B cell (primary cell): ENCODE measurements around the gene CYP4F3. TPM values are rescaled to one million over a fixed set of nuclear protein-coding genes. Genes with fewer than 3 reads are reported as not detected.

Source experiments
- ATAC-seq: fragments of 200-7000 bp; cut with Tn5 transposase; one replicate; pipeline ENCODE4 v1.10.0; 2021; ENCODE audit warnings: low read depth, mild to moderate bottlenecking, moderate number of reproducible peaks, moderate library complexity
- CTCF ChIA-PET: fragments of 350-600 bp; sonication (Branson Sonifier 250); formaldehyde crosslinking; loops from one replicate; lab custom pipeline; 2021; ENCODE audit warnings: antibody characterized with exemption, inconsistent platforms; lab: Charles Lee
- POLR2A ChIA-PET: fragments of 350-600 bp; sonication (Branson Sonifier 250); formaldehyde crosslinking; loops from one replicate; lab custom pipeline; 2021; ENCODE audit warnings: antibody characterized with exemption; lab: Charles Lee
- DNase-seq: peaks from one replicate; pipeline ENCODE4 v3.0.0; 2013
- H2AFZ ChIP-seq: 2 replicates; pipeline ENCODE4 v1.6.1; 2012; ENCODE audit warnings: mild to moderate bottlenecking, low read depth, low read length; ENCODE audit not compliant: insufficient read depth, poor library complexity, severe bottlenecking
- H3K27ac ChIP-seq, 2 donors: 1 replicate in 1 of 2; 2 replicates in 1 of 2; pipeline ENCODE4 v1.5.1; 2012 to 2013; ENCODE audit warnings: low read length in 2 of 2, mild to moderate bottlenecking in 2 of 2, moderate library complexity in 1 of 2
- H3K27me3 ChIP-seq, 4 experiments: fragments of 200-600 bp in 1 of 4; sonication (generic) in 1 of 4; replicated peaks in 1 of 4; 1 replicate in 2 of 4; 2 replicates in 2 of 4; pipeline versions ENCODE4 v1.6.1 to v1.7.0; 2013 to 2016; ENCODE audit warnings: low read length in 3 of 4, mild to moderate bottlenecking in 2 of 4, mixed read lengths in 1 of 4, moderate library complexity in 1 of 4; ENCODE audit not compliant: insufficient read depth in 4 of 4, control insufficient read depth in 3 of 4; ENCODE audit errors: control extremely low read depth in 1 of 4
- H3K36me3 ChIP-seq, 2 experiments: replicated peaks in 1 of 2; 1 replicate in 1 of 2; 2 replicates in 1 of 2; pipeline versions ENCODE4 v1.6.1 to v1.7.1; 2013; ENCODE audit warnings: low read length in 1 of 2; ENCODE audit not compliant: insufficient read depth in 2 of 2, control insufficient read depth in 1 of 2; ENCODE audit errors: control extremely low read depth in 1 of 2, extremely low read depth in 1 of 2
- H3K4me1 ChIP-seq, 2 donors: fragments of 200-600 bp in 1 of 2; sonication (generic) in 1 of 2; 1 replicate in 1 of 2; 2 replicates in 1 of 2; pipeline versions ENCODE4 v1.5.1 to v1.6.1; 2013 to 2017; ENCODE audit warnings: low read length in 2 of 2; ENCODE audit not compliant: control insufficient read depth in 2 of 2, insufficient read depth in 2 of 2
- H3K4me2 ChIP-seq: replicated peaks from 2 replicates; pipeline ENCODE3; 2012; ENCODE audit warnings: mild to moderate bottlenecking, low read depth, low read length; ENCODE audit not compliant: poor library complexity, severe bottlenecking
- H3K4me3 ChIP-seq, 5 experiments: fragments of 200-600 bp in 1 of 5; sonication (generic) in 1 of 5; 1 replicate in 3 of 5; 2 replicates in 2 of 5; pipeline versions ENCODE4 v1.5.1 to v1.7.0; 2011 to 2016; ENCODE audit warnings: low read length in 4 of 5, mild to moderate bottlenecking in 4 of 5, low read depth in 2 of 5, control low read depth in 1 of 5, moderate library complexity in 1 of 5; ENCODE audit not compliant: insufficient read depth in 1 of 5; ENCODE audit errors: control extremely low read depth in 1 of 5, extremely low read depth in 1 of 5
- H3K79me2 ChIP-seq: fragments of 200-600 bp; sonication (generic); one replicate; pipeline ENCODE4 v1.6.0; 2016; ENCODE audit warnings: low read length; ENCODE audit not compliant: control insufficient read depth, insufficient read depth
- H3K9ac ChIP-seq: fragments of 200-600 bp; sonication (generic); 2 replicates; pipeline ENCODE4 v1.6.1; 2017; ENCODE audit warnings: mild to moderate bottlenecking, low read length, moderate library complexity
- H3K9me3 ChIP-seq, 3 donors: one replicate each; pipeline versions ENCODE4 v1.6.1 to v1.7.1; 2013; ENCODE audit warnings: low read length in 2 of 3; ENCODE audit not compliant: control insufficient read depth in 2 of 3, insufficient read depth in 1 of 3; ENCODE audit errors: control extremely low read depth in 1 of 3
- H4K20me1 ChIP-seq: 2 replicates; pipeline ENCODE4 v1.6.0; 2012; ENCODE audit warnings: mild to moderate bottlenecking, low read length; ENCODE audit not compliant: insufficient read depth, control insufficient read depth, poor library complexity, severe bottlenecking
- H3K27ac Mint-ChIP-seq: one replicate; pipeline ENCODE4 v1.8.0; 2021; ENCODE audit warnings: mixed read lengths
- H3K27me3 Mint-ChIP-seq: one replicate; pipeline ENCODE4 v1.8.0; 2021; ENCODE audit warnings: mixed read lengths
- H3K4me1 Mint-ChIP-seq: one replicate; pipeline ENCODE4 v1.8.0; 2021; ENCODE audit warnings: mixed read lengths
- H3K4me3 Mint-ChIP-seq: one replicate; pipeline ENCODE4 v1.8.0; 2021; ENCODE audit warnings: mixed read lengths
- H3K9me3 Mint-ChIP-seq: one replicate; pipeline ENCODE4 v1.8.0; 2022; ENCODE audit warnings: mixed read lengths; ENCODE audit not compliant: insufficient read depth
- EZH2 ChIP-seq: IDR thresholded peaks from 2 replicates; pipeline ENCODE4 v1.6.1; 2012; ENCODE audit warnings: borderline replicate concordance, low read depth, mild to moderate bottlenecking, moderate library complexity, low read length; ENCODE audit not compliant: insufficient read depth, poor library complexity, severe bottlenecking
- WGBS: methylation state at CpG from one replicate; pipeline ENCODE4 v1.1.5; 2013; ENCODE audit warnings: missing lambda C conversion rate; ENCODE audit not compliant: insufficient coverage; 5-methylcytosine and 5-hydroxymethylcytosine counted together
- intact Hi-C: fragments of 100-400 bp; cut with micrococcal nuclease; formaldehyde crosslinking; loops from one replicate; pipeline ENCODE4 v1.10.0; 2022
- polyA plus RNA-seq: library from polyadenylated mRNA; depleted of rRNA; stranded (reverse); fragments of >200 nt; gene quantifications from 2 replicates; pipeline ENCODE4 v1.2.3, GENCODE V29; 2012
- total RNA-seq, 2 donors: library from RNA; stranded (reverse); fragments of 120-200 nt in 1 of 2; gene quantifications; 1 replicate in 1 of 2; 2 replicates in 1 of 2; pipeline versions ENCODE4 v1.2.3 to v1.2.4, GENCODE V29; 2013 to 2022
- TF ChIP-seq, protein P1 (sequence below): fragments of 200-600 bp; IDR thresholded peaks from one replicate; pipeline ENCODE4 v1.8.0; 2022; ENCODE audit warnings: antibody characterized with exemption, mild to moderate bottlenecking

CYP4F3 gene
- total and polyA plus RNA-seq, 2 donors (not counting 1 experiment from before 2014, with no cell fraction given): not detected

GRCh38 chr19:15669440-15669839, 28.7 kb downstream of the CYP4F3 start:
- Histone ChIP-seq H3K79me2 (no peaks in the 10 kb centered on the region), H4K20me1 (no peaks in the 10 kb centered on the region), H3K4me2 (no peak overlapping the region), H3K27me3 (peaks cover 0 to 9% (median 0%) of the 10 kb centered on the region in 4 experiments), H3K4me3 (no peak overlapping the region), H2AFZ (no peak overlapping the region), H3K27ac (no peak overlapping the region), H3K9ac (no peak overlapping the region), H3K9me3 (peaks cover 0 to 3% (median 0%) of the 10 kb centered on the region in 3 donors), H3K4me1 (no peaks in the 10 kb centered on the region), H3K36me3 (no peaks in the 10 kb centered on the region)
- ChIA-PET POLR2A (no interaction called here), CTCF (no interaction called here)
- intact Hi-C loops: no loop called here
- Mint-ChIP-seq H3K4me3 (no peak overlapping the region), H3K27ac (no peak overlapping the region), H3K27me3 (peaks cover 16% of the 10 kb centered on the region), H3K9me3 (no peaks in the 10 kb centered on the region), H3K4me1 (no peaks in the 10 kb centered on the region)
- 86% methylated on average over 2 of the region's 3 CpGs for WGBS
- ATAC-seq (no peak), DNase-seq (no peak)
- TF ChIP-seq, protein P1, sequence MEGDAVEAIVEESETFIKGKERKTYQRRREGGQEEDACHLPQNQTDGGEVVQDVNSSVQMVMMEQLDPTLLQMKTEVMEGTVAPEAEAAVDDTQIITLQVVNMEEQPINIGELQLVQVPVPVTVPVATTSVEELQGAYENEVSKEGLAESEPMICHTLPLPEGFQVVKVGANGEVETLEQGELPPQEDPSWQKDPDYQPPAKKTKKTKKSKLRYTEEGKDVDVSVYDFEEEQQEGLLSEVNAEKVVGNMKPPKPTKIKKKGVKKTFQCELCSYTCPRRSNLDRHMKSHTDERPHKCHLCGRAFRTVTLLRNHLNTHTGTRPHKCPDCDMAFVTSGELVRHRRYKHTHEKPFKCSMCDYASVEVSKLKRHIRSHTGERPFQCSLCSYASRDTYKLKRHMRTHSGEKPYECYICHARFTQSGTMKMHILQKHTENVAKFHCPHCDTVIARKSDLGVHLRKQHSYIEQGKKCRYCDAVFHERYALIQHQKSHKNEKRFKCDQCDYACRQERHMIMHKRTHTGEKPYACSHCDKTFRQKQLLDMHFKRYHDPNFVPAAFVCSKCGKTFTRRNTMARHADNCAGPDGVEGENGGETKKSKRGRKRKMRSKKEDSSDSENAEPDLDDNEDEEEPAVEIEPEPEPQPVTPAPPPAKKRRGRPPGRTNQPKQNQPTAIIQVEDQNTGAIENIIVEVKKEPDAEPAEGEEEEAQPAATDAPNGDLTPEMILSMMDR: no peak
- TF ChIP-seq EZH2: no peak

GRCh38 chr19:15669891-15670290, 29.2 kb downstream of the CYP4F3 start:
- no peaks in the 10 kb centered on the region for H3K79me2 ChIP-seq
- H3K27ac ChIP-seq: no peak overlapping the region
- Mint-ChIP-seq H3K27ac (no peak overlapping the region), H3K4me3 (no peak overlapping the region), H3K27me3 (peaks cover 14% of the 10 kb centered on the region), H3K9me3 (no peaks in the 10 kb centered on the region), H3K4me1 (no peaks in the 10 kb centered on the region)
- intact Hi-C loops: no loop called here
- H3K4me1 ChIP-seq: no peaks in the 10 kb centered on the region
- DNase-seq (no peak), ATAC-seq (no peak)
- peaks cover 0 to 9% (median 0%) of the 10 kb centered on the region in 4 experiments for H3K27me3 ChIP-seq
- H3K36me3 ChIP-seq: no peaks in the 10 kb centered on the region
- CTCF ChIA-PET: no interaction called here
- no peaks in the 10 kb centered on the region for H4K20me1 ChIP-seq
- WGBS: 100% methylated on average over 2 of the region's 4 CpGs
- no peak overlapping the region for H3K4me2 ChIP-seq
- no peaks in the 10 kb centered on the region for H3K9me3 ChIP-seq
- H2AFZ ChIP-seq: no peak overlapping the region
- no peak overlapping the region for H3K9ac ChIP-seq
- POLR2A ChIA-PET: no interaction called here
- no peak overlapping the region for H3K4me3 ChIP-seq
- no peak for TF ChIP-seq EZH2
- TF ChIP-seq, protein P1: no peak
